PC-3 (cell line): ENCODE results near the gene IFI6.

Source experiments
- CTCF ChIP-seq: fragments of 300-600 bp; sonication (generic); conservative IDR thresholded peaks from 2 replicates; pipeline ENCODE4 v1.5.1; 2017; ENCODE audit warnings: antibody characterized with exemption, low read depth, mild to moderate bottlenecking, low read length
- EZH2 ChIP-seq: fragments of 300-600 bp; sonication (generic); IDR thresholded peaks from one replicate; pipeline ENCODE4 v1.6.1; 2017; ENCODE audit warnings: antibody characterized with exemption, mild to moderate bottlenecking, low read length; ENCODE audit not compliant: unreplicated experiment

DNA sequence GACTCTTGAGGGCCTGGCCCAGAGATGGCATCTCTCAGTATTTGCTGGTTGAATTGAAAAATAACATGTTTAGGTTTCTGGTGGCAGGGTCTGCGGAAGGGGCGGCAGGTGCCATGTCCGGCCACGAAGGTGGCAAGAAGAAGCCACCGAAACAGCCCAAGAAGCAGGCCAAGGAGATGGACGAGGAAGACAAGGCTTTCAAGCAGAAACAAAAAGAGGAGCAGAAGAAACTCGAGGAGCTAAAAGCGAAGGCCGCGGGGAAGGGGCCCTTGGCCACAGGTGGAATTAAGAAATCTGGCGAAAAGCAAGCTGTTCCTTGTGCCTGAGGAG is 22.7 kb downstream of the IFI6 start:
- TF ChIP-seq CTCF (no peak), EZH2 (no peak)
